Inflammatory macrophage treated with lipopolysaccharide for 1 hour (primary cell): ENCODE data around the gene ABR.
"Not testable (repeated sequence)": the region's sequence is repeated elsewhere in the genome, so short reads cannot be mapped to it uniquely, and the experiment has no call there.

Experiments used
- DNase-seq, 2 donors: peaks; one replicate each; pipeline ENCODE4 v3.0.0-alpha.2; 2020 to 2022

ABR gene

DNA sequence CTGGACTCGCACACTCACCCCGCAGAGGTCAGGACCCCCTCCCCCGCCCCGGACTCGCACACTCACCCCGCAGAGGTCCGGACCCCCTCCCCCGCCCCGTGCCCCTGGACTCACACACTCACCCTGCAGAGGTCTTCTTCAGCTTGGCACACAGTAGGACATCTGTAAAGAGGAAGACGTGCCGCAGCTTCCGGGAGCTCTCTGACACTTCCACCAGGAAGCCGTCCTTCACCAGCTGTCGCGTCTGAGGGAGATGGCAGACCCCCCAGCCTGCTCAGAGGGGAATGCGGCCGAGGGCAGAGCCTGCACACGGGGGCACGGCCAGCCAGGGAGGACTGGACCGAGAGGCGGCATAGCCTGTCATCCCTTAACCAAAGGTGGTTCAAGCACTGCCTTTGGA lies 109.9 kb downstream of the ABR start:
- DNase-seq: no peak

DNA sequence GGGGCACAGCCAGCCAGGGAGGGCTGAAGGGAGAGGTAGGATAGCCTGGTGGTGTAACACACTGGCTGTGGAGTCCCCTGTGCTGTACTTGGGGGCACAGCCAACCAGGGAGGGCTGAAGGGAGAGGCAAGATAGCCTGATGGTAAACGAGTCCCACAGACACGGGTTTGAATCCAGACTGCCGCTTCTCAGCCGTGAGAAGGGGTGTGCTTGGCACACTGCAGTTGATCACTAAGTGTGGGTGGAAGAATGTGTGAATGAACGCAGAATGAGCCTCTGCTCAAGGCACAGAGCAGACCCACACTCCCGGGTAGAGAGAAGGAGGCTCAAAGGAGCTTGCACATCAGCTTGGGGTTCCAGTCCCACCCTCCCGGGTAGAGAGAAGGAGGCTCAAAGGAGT lies 111.4 kb downstream of the ABR start:
- DNase-seq: no peak

DNA sequence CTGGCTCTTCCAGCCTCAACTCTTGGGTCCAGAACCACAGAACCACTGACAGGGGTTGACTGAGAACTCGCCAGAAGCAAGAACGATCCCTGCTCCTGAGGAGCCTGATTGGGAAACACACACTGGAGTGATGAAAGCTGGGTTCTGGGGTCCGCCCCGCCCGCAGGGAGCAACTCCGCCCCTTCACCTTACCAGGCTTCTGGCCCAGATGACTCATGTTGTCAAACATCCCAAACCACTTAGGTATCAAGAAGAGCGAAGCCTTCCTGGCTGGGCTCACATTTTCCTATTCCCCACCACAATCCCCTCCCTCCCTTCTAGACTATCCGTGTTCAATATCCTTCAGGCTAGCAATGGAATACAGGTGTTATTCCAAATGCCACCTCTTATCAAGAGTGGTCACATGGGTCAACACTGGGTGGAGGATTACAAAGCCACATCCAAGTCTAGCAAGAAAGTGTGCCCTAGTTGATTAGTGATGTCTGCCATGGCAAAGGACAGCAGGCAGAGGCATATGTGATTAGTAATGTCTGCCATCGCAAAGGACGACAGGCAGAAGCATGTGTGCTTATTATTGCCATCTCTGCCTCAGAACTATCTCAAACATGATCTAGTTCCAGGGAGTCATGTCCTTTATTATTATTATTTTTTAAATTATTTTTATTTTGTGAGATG lies 112.4 kb downstream of the ABR start:
- DNase-seq: no peak

DNA sequence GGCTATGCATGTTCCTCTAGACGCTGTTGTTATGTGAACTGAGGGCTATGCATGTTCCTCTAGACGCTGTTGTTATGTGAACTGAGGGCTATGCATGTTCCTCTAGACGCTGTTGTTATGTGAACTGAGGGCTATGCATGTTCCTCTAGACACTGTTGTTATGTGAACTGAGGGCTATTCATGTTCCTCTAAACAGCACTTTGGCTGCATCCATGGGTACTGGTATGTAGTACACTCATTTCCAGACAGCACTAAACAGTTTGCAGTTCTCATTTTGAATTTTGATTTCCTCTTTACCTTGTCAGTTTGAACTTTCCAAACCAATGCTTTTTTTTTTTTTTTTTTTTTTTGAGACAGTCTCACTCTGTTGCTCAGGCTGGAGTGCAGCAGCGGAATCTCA lies 114.4 kb downstream of the ABR start:
- DNase-seq: not testable (repeated sequence)

DNA sequence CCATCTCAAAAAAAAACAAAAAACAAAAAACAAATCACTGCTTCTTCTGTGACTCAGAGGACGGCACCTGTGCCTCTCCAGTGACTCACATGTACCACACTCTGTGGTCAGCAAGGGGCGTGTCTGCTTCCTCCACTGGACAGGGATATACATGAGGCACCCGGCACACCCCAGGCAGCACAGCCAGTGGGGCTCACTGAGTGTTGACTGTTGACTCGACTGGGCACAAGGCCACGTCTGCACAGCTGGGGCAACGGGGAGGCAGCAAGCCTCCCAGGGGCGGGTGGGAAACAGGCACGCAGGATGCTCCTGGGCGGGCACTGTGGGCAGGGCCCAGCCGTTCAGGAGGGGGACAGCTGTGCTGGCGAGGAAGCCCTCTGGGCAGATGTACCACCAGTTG lies 118.8 kb downstream of the ABR start:
- peak; percentile 33 to 45 for DNase-seq

DNA sequence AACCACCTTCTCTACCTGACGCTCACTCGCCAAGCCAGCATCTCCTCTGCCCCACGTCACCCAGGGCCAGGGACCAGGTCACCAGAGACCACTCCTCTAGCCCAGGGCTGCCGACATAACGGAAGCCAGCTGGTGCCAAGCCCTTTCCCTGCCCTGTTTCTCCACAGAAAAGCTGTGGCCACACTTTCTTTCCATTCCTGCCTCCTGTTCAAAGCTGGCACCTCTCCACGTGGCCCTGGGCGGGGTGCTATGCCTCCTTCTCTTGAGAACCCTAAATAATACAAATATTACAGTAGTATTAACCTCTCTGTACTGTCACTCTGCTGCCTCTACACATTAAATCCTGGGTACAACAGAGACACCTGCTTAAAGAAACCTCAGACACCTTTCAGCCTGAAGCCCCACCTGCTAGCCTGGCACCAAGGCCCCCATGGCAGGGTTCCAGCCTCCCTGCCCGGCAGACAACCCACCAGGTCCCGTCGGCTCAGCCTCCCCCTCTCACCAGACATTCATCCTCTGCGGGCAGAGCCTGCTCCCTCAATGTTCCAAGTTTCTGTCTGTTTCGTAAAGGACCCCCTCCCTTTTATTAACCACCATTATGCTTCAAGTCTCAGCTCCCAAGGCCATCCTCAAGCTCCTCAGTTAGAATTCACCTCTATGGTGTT lies 120.5 kb downstream of the ABR start:
- DNase-seq: no peak

DNA sequence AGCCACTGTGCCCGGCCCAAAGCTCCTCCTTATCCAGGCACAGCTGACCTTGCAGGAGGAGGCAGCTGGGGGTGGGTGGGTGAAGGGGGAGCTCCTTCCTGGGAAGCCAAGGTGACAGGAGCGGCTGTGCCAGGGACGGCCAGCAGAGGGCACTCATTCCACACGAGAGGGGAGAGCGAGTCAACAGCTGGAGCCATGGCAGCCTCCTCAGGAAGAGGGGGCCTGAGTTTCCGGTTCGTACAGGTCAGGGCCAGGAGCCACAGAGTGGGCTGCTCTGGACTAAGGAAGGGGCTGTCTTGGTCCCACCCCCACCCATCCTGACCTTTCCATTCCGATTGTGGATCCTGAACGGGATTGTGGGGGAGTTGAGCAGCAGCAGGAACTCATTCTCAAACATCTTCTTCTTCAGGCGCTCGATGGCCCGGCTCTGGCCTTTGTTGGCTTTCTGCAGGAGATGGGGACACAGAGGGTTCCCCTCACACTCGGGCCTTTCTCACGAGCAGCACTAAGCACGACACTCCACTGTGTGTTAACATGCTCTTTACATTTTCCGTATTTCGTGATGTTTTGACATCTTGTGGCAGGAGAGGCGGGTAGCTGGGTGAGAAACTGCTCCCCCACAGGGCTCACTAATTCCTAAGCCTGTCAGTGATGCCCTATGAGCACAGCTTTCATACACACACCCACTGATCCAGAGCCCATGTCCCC lies 121.2 kb downstream of the ABR start:
- peak; percentile 41 to 89 for DNase-seq

DNA sequence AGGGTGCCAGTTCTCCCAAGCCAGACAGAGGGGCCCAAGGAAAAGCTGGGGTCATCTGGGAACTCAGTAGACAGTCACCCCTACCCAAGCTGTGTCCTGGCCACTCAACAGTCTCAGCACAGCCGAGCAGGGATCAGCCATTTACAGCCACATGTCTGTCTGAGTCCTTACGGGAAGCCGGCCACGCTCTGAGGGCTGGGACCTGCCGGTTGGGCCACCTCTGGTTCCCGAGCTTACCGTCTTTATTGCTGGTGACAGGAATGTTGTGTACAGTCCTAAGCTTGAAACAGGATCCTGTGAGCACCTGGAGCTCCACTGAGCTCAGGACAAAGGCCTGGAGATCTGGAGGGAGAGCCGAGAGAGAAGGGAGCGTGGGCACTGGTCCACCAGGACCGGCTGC lies 123.0 kb downstream of the ABR start:
- no peak for DNase-seq

DNA sequence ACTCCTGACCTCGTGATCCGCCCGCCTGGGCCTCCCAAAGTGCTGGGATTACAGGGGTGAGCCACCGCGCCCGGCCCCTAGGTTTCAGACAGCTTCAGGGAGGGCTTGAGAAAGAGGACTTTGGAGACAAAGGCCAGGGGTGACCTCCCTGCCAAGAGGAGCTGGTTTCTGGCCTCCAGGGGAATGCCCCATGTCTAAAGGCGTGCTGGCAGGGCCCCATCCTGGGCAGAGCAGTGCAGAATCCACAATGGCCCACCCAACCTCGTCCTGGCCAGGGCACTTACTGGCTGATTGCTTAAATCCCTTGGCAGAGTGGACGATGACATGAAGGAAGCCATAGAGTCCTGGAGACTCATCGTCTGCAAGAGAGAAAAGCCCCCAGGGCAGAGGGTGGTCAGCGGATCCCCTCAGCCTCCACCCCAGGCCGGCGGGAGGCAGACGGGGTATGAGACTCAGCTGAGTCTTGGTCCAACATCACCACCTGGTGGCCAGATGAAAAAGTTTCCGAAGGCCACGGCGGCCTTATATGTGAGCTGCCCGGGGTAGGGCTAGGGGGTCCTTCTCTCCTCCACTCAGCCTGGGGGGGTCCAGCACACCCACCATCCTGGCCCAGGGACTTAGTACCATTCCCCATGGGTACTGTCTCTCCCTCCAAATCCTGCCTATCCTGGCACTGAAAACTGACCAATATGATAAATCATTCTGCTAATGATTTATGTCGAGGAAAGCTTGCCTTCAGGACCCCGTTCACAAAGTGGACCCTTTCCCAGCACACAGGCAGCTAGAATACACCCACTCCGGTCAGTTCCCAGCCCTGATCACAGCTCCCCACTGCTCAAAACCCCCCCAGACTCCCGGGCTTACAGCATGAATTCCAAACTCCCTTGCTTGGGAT lies 123.8 kb downstream of the ABR start:
- peak in 1 of 2 donors; percentile 69 for DNase-seq

DNA sequence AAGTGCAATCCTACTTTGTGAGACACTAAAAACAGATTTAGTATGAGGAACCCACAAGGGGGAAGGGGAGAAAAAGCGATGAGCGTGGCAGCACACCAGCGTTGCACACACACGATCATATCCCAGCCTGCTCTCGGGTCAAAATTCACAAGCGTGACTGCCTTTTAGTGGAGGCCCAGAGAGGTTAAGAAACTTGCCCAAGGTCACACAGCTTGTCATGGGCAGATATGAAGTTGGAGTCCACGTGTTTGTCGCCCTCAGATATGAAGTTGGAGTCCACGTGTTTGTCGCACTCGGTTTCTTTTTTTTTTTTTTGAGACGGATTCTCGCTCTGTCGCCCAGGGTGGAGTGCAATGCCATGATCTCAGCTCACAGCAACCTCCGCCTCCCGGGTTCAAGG lies 124.5 kb downstream of the ABR start:
- DNase-seq: no peak

DNA sequence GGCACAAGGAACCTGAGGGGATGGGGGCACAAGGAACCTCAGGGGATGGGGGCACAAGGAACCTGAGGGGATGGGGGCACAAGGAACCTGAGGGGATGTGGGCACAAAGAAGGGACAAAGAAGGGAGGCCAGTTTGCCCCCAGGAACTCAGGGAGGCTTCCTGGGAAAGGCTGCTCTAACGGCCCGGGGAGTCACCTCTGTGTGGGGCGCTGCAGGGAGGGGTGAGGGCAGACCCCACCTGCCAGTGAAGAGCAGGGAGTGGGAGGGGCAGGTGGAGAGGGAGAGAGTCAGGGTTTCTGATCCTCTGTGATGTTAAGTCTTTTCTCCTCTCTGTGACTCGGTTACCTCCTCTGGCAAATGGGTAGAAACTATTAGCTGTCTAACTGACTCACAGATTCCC lies 125.1 kb downstream of the ABR start:
- DNase-seq: no peak

DNA sequence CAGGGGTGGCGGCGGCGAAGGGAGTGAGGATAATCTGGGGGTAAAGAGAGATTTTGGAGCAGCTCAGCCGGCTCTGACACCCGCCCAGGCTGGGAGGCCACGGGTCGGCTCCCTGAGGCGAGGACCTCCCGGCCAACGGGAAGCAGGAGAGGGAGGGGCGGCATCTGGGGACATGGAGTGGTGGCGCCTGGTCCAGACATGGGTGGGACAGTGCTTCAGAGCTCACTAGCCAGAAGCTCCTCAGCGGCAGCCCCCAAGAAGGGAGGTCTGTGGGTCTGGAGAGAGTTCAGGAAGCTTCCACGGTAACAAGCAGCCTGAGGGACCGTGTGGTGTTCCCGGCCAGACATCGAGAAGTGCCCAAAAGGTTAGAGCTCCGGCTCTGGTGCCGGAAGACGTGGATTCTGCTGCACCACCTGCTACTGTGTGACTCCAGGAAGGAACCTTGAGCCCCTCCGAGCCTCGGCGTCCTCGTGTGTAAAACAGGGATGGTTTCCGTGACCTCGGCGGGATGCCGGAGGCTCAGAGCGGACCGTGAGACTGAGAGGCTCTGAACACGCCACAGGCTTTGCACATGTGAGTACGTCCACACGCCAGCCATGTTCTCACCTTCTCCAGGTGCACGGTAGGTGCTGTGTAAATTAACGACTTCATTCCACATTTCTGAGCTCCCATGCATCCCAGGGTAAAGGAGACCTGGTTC lies 126.0 kb downstream of the ABR start:
- DNase-seq: no peak

DNA sequence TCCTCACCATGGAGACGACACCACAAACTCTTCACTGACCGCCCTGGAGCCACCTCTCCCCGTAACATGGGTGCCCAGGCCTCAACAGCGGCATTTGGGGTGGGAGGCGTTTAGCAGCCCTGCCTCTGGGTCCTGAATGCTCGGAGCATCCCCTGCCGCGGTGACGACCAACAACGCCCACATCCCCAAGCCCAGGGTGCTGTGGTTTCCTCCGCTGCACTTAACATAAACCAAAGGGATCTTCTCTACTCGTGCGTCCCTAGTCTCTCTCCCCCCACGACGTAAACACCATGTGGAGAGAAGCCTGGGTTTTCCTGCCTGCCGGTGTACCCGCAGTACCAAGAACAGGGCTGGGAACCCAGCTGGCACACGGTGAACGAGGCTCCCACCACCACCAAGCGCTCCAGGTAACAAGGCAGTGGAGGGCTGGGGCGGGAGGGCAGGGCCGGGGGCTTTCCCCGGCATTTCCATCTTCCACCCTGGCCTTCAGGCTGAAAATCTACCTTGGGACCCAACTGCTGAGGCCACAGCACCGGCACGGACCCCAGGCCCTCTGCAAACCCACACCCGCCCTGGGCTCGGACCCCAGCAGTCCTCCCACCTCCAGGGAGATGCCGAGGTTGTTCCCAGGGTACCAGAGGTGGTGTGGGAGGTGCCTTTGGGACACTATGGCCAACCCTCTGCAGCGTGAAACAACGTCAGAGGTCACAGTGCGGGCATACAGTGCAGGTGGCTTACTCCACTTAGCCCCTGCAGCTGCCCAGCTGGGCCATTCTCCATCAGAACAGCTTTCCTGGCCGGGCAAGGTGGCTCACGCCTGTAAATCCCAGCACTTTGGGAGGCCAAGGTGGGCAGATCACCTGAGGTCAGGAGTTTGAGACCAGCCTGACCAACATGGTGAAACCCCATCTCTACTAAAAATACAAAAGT lies 128.5 kb downstream of the ABR start:
- no peak for DNase-seq

DNA sequence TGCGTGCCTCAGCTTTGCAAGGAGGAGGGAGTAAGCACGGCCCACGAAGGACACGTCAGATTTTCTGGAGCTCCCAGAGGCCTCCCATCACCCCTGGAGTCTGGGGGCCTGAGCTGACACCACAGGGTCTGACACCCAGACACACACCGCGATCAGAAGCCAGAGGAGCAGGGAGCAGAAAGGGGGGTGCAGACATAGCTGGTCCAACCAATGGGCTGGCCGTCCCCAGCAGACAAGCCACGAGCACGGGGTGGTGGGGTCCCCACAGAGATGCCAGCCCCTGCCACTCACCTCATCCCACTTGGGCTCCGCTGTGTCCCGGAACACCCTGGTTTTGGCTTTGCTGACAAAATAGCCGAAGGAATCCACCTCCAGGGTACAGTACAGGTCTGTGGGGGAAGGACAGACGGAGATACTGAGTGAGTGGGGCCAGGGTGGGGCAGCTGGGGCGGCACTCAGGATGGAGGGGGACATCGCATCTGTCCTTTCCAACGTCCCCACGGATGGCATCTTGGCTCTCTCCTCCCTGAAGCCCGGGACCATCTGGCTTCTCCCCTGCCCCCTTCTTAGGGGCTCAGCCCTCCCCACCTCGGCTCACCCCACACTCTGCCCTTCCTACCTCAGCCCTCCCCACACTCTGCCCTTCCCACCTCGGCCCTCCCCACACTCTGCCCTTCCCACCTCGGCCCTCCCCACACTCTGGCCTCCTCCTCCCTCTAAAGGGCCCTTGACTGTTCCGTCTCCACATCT lies 129.4 kb downstream of the ABR start:
- no peak for DNase-seq

DNA sequence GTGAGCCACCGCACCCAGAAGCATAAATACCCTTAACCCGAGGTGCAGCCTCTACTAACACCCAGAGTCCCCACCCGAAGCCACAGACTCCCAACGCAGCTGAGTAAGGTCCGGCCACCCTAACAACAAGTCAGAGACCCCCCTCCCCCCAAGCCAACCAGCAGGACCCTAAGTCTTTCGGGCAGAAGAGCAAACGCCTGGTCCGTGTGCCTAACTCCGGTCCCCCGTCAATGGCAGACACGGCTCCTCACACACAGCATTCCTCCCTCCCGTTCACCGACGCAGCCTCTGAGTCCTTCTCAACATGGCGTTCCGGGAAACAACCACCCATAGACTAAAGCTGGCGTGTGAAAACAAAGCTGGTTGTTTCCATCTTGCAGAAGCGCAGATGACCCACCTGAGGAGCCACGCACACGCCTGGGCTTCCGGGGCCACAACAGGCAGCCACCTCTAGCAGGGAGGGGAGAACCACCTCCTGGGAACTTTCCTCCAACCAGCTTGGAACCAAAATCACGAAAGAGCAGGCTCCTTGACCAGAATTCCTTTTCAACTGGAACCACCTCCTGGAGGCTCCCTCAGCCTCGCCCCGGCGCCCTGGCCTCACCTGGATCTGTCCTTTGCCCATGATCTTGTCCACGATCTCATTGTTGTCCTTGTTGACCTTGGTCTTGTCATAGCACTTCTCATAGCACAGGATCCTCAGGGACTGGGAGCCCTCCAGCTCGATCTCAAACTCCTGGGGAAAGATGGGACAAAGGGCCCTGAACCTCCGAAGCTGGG lies 130.1 kb downstream of the ABR start:
- DNase-seq: no peak

DNA sequence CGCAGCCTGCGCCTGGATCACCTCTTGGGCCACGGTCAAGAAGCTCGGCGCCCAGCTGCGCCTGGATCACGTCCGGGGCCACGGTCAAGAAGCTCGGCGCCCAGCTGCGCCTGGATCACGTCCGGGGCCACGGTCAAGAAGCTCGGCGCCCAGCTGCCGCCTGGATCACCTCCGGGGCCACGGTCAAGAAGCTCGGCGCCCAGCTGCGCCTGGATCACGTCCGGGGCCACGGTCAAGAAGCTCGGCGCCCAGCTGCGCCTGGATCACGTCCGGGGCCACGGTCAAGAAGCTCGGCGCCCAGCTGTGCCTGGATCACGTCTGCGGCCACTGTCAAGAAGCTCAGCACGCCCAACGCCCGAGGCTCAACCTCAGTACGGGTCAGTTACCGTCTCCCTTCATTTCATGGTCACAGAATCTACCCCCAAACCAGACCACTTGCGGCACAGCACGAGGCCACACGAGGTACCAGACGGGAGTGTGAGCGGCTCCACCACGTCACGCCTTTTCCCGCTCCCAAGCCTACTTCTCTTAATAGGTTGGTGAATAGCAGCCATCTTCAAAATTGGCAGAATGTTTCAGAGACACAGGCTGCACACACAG lies 131.2 kb downstream of the ABR start:
- not testable (repeated sequence) for DNase-seq

DNA sequence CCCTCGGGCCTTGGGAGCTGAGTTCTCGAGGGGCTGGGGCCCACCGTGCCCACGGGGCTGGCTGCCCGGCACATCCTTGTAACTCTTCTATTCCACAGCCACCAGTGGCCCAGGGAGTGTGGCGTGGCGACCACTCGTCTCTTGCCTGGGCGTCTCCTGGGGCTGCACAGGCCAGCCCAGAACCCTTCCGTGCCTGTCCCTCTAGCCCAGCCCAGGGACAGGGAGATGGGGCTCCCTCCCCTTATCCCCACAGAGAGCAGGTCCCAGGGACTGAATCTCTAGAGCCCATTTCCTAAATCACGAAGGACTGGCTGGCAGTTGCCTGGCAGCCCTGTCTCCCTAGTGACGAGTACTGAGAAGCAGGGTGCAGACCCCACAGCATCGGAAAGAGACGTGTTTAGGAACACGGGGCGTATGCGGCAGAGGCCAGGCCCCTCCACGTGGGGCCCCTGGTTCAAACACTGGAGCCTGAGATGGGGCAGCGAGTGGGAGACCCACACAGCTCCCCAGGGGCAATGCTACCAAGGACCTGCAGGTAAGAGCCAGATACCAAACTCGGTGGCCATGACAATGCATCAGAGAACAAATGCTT lies 131.8 kb downstream of the ABR start:
- DNase-seq: no peak

DNA sequence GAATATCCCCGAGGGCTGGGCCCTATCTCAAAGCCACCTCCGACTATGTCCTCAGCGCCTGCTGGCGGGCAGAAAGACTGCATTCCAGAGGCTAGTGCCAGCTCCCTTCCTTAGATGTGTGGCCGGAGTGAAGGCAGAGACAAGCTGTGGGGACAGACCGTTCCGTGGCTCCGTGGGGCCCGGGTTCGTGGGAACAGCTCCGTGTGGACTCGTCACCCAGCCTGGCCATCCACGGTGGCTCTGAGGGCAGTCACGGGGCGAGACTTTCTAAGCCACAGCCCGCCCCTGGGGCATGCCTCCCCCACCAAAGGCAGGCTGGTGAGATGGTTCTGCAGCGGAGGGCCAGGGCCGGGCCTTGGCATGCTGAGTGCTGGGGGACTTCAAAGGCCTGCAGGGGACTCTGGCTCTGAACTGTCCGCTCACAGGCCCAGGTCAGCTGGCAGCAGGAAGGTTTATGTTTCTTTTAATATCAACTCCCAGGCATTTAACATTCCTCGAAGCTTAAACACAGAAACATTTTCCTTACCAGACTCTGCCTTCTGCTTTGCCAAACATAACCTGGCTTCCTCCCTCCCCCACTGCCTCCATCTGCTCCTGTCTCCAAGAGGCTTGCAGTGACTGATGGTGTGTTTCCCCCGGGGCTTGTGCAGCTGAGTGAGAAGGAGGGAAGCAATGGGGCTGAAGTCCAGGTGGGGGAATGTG lies 132.5 kb downstream of the ABR start:
- DNase-seq: no peak
